Sigmoid colon (tissue), 7 donors: ENCODE data around the gene ASB2. TPM values are rescaled to one million over a fixed set of nuclear protein-coding genes. Genes with fewer than 3 reads are reported as not detected.

Experiments
- DNase-seq: peaks from one replicate; pipeline ENCODE4 v3.0.0-alpha.2; 2019
- H3K27ac ChIP-seq, 4 donors: fragments of 200-600 bp; sonication (generic); one replicate each; pipeline ENCODE4 v1.5.1; 2016 to 2019; ENCODE audit warnings: mild to moderate bottlenecking in 1 of 4
- H3K27me3 ChIP-seq, 3 donors: fragments of 200-600 bp; sonication (generic); one replicate each; pipeline ENCODE4 v1.5.1; 2019; ENCODE audit warnings: mild to moderate bottlenecking in 1 of 3
- H3K36me3 ChIP-seq, 4 donors: fragments of 200-600 bp; sonication (generic); one replicate each; pipeline ENCODE4 v1.5.1; 2016 to 2019
- H3K4me1 ChIP-seq, 4 donors: fragments of 200-600 bp; sonication (generic); one replicate each; pipeline ENCODE4 v1.5.1; 2017 to 2019
- H3K4me3 ChIP-seq, 4 donors: fragments of 200-600 bp; sonication (generic); one replicate each; pipeline ENCODE4 v1.5.1; 2017 to 2019; ENCODE audit warnings: mild to moderate bottlenecking in 2 of 4, moderate library complexity in 1 of 4
- H3K9me3 ChIP-seq, 4 donors: fragments of 200-600 bp in 3 of 4; sonication (generic) in 3 of 4; one replicate each; pipeline versions ENCODE4 v1.5.1 to v1.6.1; 2013 to 2019
- EP300 ChIP-seq, 4 donors: sonication (generic); formaldehyde crosslinking; IDR thresholded peaks; one replicate each; pipeline ENCODE4 v1.6.1; 2017; ENCODE audit warnings: antibody characterized with exemption in 4 of 4
- POLR2A ChIP-seq, 2 donors: fragments of 450-650 bp; IDR thresholded peaks; one replicate each; pipeline ENCODE4 v1.6.1; 2016; ENCODE audit warnings: antibody characterized with exemption in 2 of 2, mild to moderate bottlenecking in 2 of 2, moderate library complexity in 2 of 2
- POLR2AphosphoS5 ChIP-seq, 4 donors: sonication (generic); formaldehyde crosslinking; IDR thresholded peaks; one replicate each; pipeline ENCODE4 v1.6.1; 2017; ENCODE audit warnings: antibody characterized with exemption in 4 of 4
- whole genome bisulfite sequencing, 2 donors: extraction: QIAGEN DNeasy Blood & Tissue Kit; methylation state at CpG; one replicate each; pipeline ENCODE4 v1.1.7; 2013; 5-methylcytosine and 5-hydroxymethylcytosine counted together
- intact Hi-C: fragments of 100-400 bp; cut with DNase I; formaldehyde crosslinking; loops from one replicate; pipeline ENCODE4 v1.15.1; 2023
- polyA plus RNA-seq, 3 donors: library from polyadenylated mRNA; stranded (reverse); fragments of 200-250 nt; gene quantifications; one replicate each; pipeline ENCODE4 v1.2.3, GENCODE V29; 2013
- total RNA-seq, 4 donors: library from RNA; depleted of rRNA; stranded (reverse); fragments of >200 nt; gene quantifications; one replicate each; pipeline ENCODE4 v1.1.0, GENCODE V29; 2016
- TF ChIP-seq, protein P1 (sequence below), 4 experiments: fragments of 450-650 bp in 3 of 4; fragments of 200-600 bp in 1 of 4; IDR thresholded peaks; one replicate each; pipeline ENCODE4 v1.5.1; 2016 to 2019; ENCODE audit warnings: antibody characterized with exemption in 4 of 4, mild to moderate bottlenecking in 3 of 4, moderate library complexity in 2 of 4
- donor health status: healthy with polysubstance abuse.
- donor health status: Bipolar disorder and iron deficiency.
- donor health status: healthy.

ASB2 gene
- total and polyA plus RNA-seq, 7 donors = 1.2 to 178 (median 117) TPM

DNA sequence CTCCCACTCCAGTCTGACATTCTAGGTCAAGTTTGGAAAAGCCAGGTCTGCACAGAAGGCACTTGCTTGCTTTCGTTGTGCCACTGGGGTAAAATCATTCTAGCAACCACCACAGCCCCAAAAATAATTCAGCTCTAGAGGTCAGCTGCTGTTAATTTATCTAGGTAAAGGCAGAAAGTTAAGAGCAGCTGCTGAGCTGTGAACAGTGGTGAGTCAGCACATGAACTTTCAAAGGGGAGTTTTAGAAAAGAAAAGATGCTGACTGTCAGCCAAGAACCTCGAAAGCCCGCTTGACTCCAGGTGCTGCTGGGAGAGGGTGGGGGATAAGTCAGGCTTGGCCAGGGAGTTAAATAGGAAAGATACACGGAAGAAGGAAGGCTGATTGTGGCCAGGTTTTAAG, 33.4 kb upstream of the ASB2 start:
- Histone ChIP-seq H3K4me1 (peaks cover 0 to 6% (median 0%) of the 10 kb centered on the region in 4 donors), H3K27me3 (no peaks in the 10 kb centered on the region), H3K4me3 (no peak overlapping the region), H3K36me3 (no peaks in the 10 kb centered on the region), H3K27ac (no peak overlapping the region), H3K9me3 (no peaks in the 10 kb centered on the region)
- TF ChIP-seq, protein P1, sequence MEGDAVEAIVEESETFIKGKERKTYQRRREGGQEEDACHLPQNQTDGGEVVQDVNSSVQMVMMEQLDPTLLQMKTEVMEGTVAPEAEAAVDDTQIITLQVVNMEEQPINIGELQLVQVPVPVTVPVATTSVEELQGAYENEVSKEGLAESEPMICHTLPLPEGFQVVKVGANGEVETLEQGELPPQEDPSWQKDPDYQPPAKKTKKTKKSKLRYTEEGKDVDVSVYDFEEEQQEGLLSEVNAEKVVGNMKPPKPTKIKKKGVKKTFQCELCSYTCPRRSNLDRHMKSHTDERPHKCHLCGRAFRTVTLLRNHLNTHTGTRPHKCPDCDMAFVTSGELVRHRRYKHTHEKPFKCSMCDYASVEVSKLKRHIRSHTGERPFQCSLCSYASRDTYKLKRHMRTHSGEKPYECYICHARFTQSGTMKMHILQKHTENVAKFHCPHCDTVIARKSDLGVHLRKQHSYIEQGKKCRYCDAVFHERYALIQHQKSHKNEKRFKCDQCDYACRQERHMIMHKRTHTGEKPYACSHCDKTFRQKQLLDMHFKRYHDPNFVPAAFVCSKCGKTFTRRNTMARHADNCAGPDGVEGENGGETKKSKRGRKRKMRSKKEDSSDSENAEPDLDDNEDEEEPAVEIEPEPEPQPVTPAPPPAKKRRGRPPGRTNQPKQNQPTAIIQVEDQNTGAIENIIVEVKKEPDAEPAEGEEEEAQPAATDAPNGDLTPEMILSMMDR (IDR thresholded peaks at IDR 0.05) = no peak
- TF ChIP-seq POLR2AphosphoS5 (IDR thresholded peaks at IDR 0.05) = no peak
- TF ChIP-seq EP300 (IDR thresholded peaks at IDR 0.05) = no peak
- TF ChIP-seq POLR2A (IDR thresholded peaks at IDR 0.05) = no peak
- intact Hi-C loops = no loop called here
- no peak for DNase-seq
- 46 to 58% methylated on average over 4 of the region's 4 CpGs for WGBS, 2 donors

- no peak overlapping the region for H3K4me3 ChIP-seq
- H3K27ac ChIP-seq = no peak overlapping the region
- 62 to 70% methylated on average over 3 of the region's 3 CpGs for WGBS, 2 donors
- H3K36me3 ChIP-seq = no peaks in the 10 kb centered on the region
- peaks cover 0 to 6% (median 0%) of the 10 kb centered on the region in 4 donors for H3K4me1 ChIP-seq
- H3K9me3 ChIP-seq = no peaks in the 10 kb centered on the region
- no peaks in the 10 kb centered on the region for H3K27me3 ChIP-seq
- intact Hi-C loops = no loop called here
- no peak for DNase-seq
- TF ChIP-seq EP300 (IDR thresholded peaks at IDR 0.05) (no peak), POLR2AphosphoS5 (IDR thresholded peaks at IDR 0.05) (no peak)
- TF ChIP-seq, protein P1 (IDR thresholded peaks at IDR 0.05) = no peak
Observed at GRCh38 chr14:94008234-94008633, 31.9 kb upstream of the ASB2 start.

- DNase-seq = no peak
- H3K9me3 ChIP-seq = no peaks in the 10 kb centered on the region
- H3K4me3 ChIP-seq = no peak overlapping the region
- 38 to 51% methylated on average over 14 of the region's 14 CpGs for WGBS, 2 donors
- TF ChIP-seq POLR2AphosphoS5 (IDR thresholded peaks at IDR 0.05) (no peak), EP300 (IDR thresholded peaks at IDR 0.05) (no peak), POLR2A (IDR thresholded peaks at IDR 0.05) (no peak)
- TF ChIP-seq, protein P1 (IDR thresholded peaks at IDR 0.05) = no peak
- H3K27ac ChIP-seq = no peak overlapping the region
- H3K4me1 ChIP-seq = peaks cover 0 to 19% (median 9%) of the 10 kb centered on the region in 4 donors
- no peaks in the 10 kb centered on the region for H3K27me3 ChIP-seq
- intact Hi-C loops = no loop called here
- H3K36me3 ChIP-seq = no peaks in the 10 kb centered on the region
Observed at GRCh38 chr14:94005324-94006073, 29.1 kb upstream of the ASB2 start.

- WGBS, 2 donors = 70 to 76% methylated on average over 8 of the region's 8 CpGs
- no peaks in the 10 kb centered on the region for H3K27me3 ChIP-seq
- no peak for TF ChIP-seq POLR2A (IDR thresholded peaks at IDR 0.05)
- TF ChIP-seq EP300 (IDR thresholded peaks at IDR 0.05) = no peak
- H3K9me3 ChIP-seq = no peaks in the 10 kb centered on the region
- intact Hi-C loops = no loop called here
- no peak for DNase-seq
- H3K4me1 ChIP-seq = peaks cover 0 to 13% (median 9%) of the 10 kb centered on the region in 4 donors
- no peaks in the 10 kb centered on the region for H3K36me3 ChIP-seq
- H3K27ac ChIP-seq = no peak overlapping the region
- no peak overlapping the region for H3K4me3 ChIP-seq
Observed at GRCh38 chr14:94004015-94004414, 27.6 kb upstream of the ASB2 start.

GRCh38 chr14:94003397-94003796, 27.0 kb upstream of the ASB2 start:
- 76 to 78% methylated on average over 4 of the region's 4 CpGs for WGBS, 2 donors
- TF ChIP-seq, protein P1 (IDR thresholded peaks at IDR 0.05) = no peak
- no peak for TF ChIP-seq EP300 (IDR thresholded peaks at IDR 0.05)
- no peak for TF ChIP-seq POLR2AphosphoS5 (IDR thresholded peaks at IDR 0.05)
- TF ChIP-seq POLR2A (IDR thresholded peaks at IDR 0.05) = no peak
- intact Hi-C loops = no loop called here
- no peak for DNase-seq
- no peaks in the 10 kb centered on the region for H3K9me3 ChIP-seq
- H3K36me3 ChIP-seq = no peaks in the 10 kb centered on the region
- peaks cover 0 to 13% (median 9%) of the 10 kb centered on the region in 4 donors for H3K4me1 ChIP-seq
- H3K27ac ChIP-seq = no peak overlapping the region
- H3K4me3 ChIP-seq = no peak overlapping the region
- no peaks in the 10 kb centered on the region for H3K27me3 ChIP-seq
